H1 (cell line): ENCODE results near the gene TEAD4. TPM values are rescaled to one million over a fixed set of nuclear protein-coding genes. Genes with fewer than 3 reads are reported as not detected.

Experiments used
- ATF2 ChIP-seq: IDR thresholded peaks from 2 replicates; pipeline ENCODE4 v1.6.1; 2012; ENCODE audit warnings: low read length, inconsistent platforms
- CBX5 ChIP-seq: fragments of 300-800, 300-1000 bp; sonication (generic); IDR thresholded peaks from 2 replicates; pipeline ENCODE4 v1.7.1; 2016; ENCODE audit warnings: antibody characterized with exemption, low read length, low read depth
- KDM5A ChIP-seq: fragments of 200-600 bp; IDR thresholded peaks from 2 replicates; pipeline ENCODE4 v1.7.1; 2012; ENCODE audit warnings: mild to moderate bottlenecking, low read length, inconsistent platforms, mixed read lengths
- POLR2AphosphoS5 ChIP-seq: IDR thresholded peaks from 2 replicates; pipeline ENCODE4 v1.6.1; 2011; ENCODE audit warnings: low read depth, low read length
- SIX5 ChIP-seq: IDR thresholded peaks from 2 replicates; pipeline ENCODE4 v1.6.1; 2011; ENCODE audit warnings: mild to moderate bottlenecking, low read depth, low read length
- SP2 ChIP-seq: IDR thresholded peaks from 2 replicates; pipeline ENCODE4 v1.6.1; 2012; ENCODE audit warnings: mild to moderate bottlenecking, low read length, inconsistent platforms
- ZNF274 ChIP-seq: IDR thresholded peaks from 2 replicates; pipeline ENCODE4 v1.7.0; 2012; ENCODE audit warnings: low read length, borderline replicate concordance; ENCODE audit errors: extremely low read depth
- polyA plus RNA-seq, 7 experiments: library from polyadenylated mRNA; depleted of rRNA in 3 of 7; stranded (reverse) in 5 of 7; unstranded in 2 of 7; fragments of >200 nt in 5 of 7; fragments of 200-250 nt in 2 of 7; gene quantifications; 1 replicate in 5 of 7; 2 replicates in 1 of 7; 4 replicates in 1 of 7; pipeline versions ENCODE4 v1.2.1 to v1.2.3, GENCODE V29; 2011 to 2013; ENCODE audit warnings: missing spikeins in 2 of 7, mixed read lengths in 2 of 7
- total RNA-seq: library from RNA; stranded (reverse); fragmentation: NEBNext Ultra II Directional; extraction: Animal tissue kit (Norgen Biotek cat#: 25700); gene quantifications from 2 replicates; pipeline ENCODE4 v1.2.1, GENCODE V29; 2021

Gene TEAD4
- total and polyA plus RNA-seq, 2 of the 8 experiments (the other 6 are each of a cell fraction or from before 2014, with no cell fraction given): 56.7 to 116 TPM

- no peak for TF ChIP-seq ATF2
- no peak for TF ChIP-seq SP2
- TF ChIP-seq SIX5: no peak
- no peak for TF ChIP-seq CBX5
- TF ChIP-seq POLR2AphosphoS5: no peak
- TF ChIP-seq ZNF274: no peak
- no peak for TF ChIP-seq KDM5A
Observed at GRCh38 chr12:2940564-2940963, 18.6 kb upstream of the TEAD4 start (continued).
